Thyroid gland (tissue), 4 donors: Measurements from ENCODE around the gene MFAP3. TPM values are rescaled to one million over a fixed set of nuclear protein-coding genes. Genes with fewer than 3 reads are reported as not detected.

Source experiments
- DNase-seq, 2 donors: peaks; one replicate each; pipeline ENCODE4 v3.0.0-alpha.2; 2019
- H3K27ac ChIP-seq, 3 donors: fragments of 200-600 bp; sonication (generic); 1 replicate in 2 of 3; 2 replicates in 1 of 3; pipeline ENCODE4 v1.5.1; 2016 to 2019; ENCODE audit warnings: mild to moderate bottlenecking in 1 of 3, moderate library complexity in 1 of 3
- H3K27me3 ChIP-seq: fragments of 200-600 bp; sonication (generic); one replicate; pipeline ENCODE4 v1.5.1; 2019
- H3K36me3 ChIP-seq, 2 donors: fragments of 200-600 bp; sonication (generic); one replicate each; pipeline ENCODE4 v1.5.1; 2016 to 2019
- H3K4me1 ChIP-seq, 2 donors: fragments of 200-600 bp; sonication (generic); one replicate each; pipeline ENCODE4 v1.5.1; 2017 to 2019
- H3K4me3 ChIP-seq, 3 donors: fragments of 200-600 bp; sonication (generic); replicated peaks in 1 of 3; 1 replicate in 2 of 3; 2 replicates in 1 of 3; pipeline ENCODE4 v1.5.1; 2016; ENCODE audit warnings: mild to moderate bottlenecking in 1 of 3
- H3K9me3 ChIP-seq: fragments of 200-600 bp; sonication (generic); one replicate; pipeline ENCODE4 v1.5.1; 2017
- POLR2A ChIP-seq, 2 donors: fragments of 450-650 bp; IDR thresholded peaks; one replicate each; pipeline ENCODE4 v1.6.1; 2017; ENCODE audit warnings: antibody characterized with exemption in 2 of 2, mild to moderate bottlenecking in 2 of 2, moderate library complexity in 1 of 2
- WGBS, 2 donors: methylation state at CpG; one replicate each; pipeline ENCODE4 v1.1.5; 2017; 5-methylcytosine and 5-hydroxymethylcytosine counted together
- intact Hi-C: fragments of 100-400 bp; cut with DNase I; formaldehyde crosslinking; loops from one replicate; pipeline ENCODE4 v1.15.1; 2023
- total RNA-seq, 4 donors: library from RNA; depleted of rRNA; stranded (reverse); fragments of >200 nt; gene quantifications; one replicate each; pipeline ENCODE4 v1.2.3, GENCODE V29; 2016
- TF ChIP-seq, protein P1 (sequence below), 6 experiments: fragments of 200-600 bp in 3 of 6; fragments of 450-650 bp in 3 of 6; sonication (generic) in 3 of 6; IDR thresholded peaks; one replicate each; pipeline ENCODE4 v1.5.1; 2016 to 2019; ENCODE audit warnings: antibody characterized with exemption in 6 of 6, mild to moderate bottlenecking in 2 of 6, inconsistent platforms in 1 of 6, moderate library complexity in 1 of 6

MFAP3 gene
- total RNA-seq, 4 donors from 2014 or later: 47.4 to 72.4 (median 59.4) TPM

DNA sequence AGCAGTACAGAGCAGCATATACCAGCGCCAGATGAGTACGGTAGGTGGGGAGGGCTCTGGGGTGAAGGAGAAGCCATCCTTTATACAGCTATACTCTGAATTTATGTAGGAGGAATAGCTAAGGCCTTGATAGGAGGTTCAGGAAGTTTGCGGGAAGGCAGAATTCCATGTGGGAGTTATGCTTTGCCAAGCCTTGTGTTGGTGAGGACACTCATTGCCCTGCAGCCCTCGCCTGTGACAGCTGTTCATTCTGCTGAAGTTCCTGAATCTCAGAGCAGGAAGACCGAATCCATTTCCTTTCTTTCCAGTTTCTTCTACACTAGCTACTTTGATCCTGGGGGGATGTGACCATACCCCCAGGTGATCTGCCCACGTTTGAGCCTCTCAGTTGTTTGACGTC, 7.7 kb downstream of the MFAP3 start:
- 82 to 89% methylated on average over 7 of the region's 7 CpGs for WGBS, 2 donors

DNA sequence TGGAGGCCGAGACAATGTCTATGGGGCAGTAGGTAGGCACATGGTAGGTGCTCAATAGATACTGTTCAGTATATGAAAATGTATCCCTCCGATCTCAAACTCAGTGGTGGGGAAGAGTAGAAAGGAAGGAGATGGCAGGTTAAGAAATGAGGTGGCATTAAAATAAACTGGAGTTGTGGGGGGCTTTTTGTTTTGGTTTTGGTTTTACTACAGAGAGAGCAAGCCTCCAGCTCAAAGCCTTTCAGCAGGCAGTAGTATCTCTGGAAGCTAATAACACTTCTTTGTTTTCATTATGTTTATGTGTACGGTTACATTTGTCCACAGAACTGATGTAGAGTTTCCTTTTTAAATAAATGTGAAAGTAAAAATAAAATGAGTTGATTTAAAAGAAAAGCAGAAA, 8.6 kb downstream of the MFAP3 start:
- no peaks in the 10 kb centered on the region for H3K9me3 ChIP-seq
- H3K4me1 ChIP-seq: no peaks in the 10 kb centered on the region
- H3K27ac ChIP-seq: no peak overlapping the region
- no peak for TF ChIP-seq POLR2A (IDR thresholded peaks at IDR 0.05)
- TF ChIP-seq, protein P1, sequence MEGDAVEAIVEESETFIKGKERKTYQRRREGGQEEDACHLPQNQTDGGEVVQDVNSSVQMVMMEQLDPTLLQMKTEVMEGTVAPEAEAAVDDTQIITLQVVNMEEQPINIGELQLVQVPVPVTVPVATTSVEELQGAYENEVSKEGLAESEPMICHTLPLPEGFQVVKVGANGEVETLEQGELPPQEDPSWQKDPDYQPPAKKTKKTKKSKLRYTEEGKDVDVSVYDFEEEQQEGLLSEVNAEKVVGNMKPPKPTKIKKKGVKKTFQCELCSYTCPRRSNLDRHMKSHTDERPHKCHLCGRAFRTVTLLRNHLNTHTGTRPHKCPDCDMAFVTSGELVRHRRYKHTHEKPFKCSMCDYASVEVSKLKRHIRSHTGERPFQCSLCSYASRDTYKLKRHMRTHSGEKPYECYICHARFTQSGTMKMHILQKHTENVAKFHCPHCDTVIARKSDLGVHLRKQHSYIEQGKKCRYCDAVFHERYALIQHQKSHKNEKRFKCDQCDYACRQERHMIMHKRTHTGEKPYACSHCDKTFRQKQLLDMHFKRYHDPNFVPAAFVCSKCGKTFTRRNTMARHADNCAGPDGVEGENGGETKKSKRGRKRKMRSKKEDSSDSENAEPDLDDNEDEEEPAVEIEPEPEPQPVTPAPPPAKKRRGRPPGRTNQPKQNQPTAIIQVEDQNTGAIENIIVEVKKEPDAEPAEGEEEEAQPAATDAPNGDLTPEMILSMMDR (IDR thresholded peaks at IDR 0.05): no peak
- no peak for DNase-seq
- no peaks in the 10 kb centered on the region for H3K27me3 ChIP-seq
- intact Hi-C loops: no loop called here
- H3K4me3 ChIP-seq: no peak overlapping the region
- peaks cover 0 to 3% of the 10 kb centered on the region in 2 donors for H3K36me3 ChIP-seq
- 86 to 94% methylated on average over 3 of the region's 3 CpGs for WGBS, 2 donors

More for the DNA sequence above, 7.7 kb downstream of the MFAP3 start:
- no peak for TF ChIP-seq POLR2A (IDR thresholded peaks at IDR 0.05)
- TF ChIP-seq, protein P1 (IDR thresholded peaks at IDR 0.05): no peak
- intact Hi-C loops: no loop called here
- H3K4me3 ChIP-seq: no peak overlapping the region
- H3K27ac ChIP-seq: no peak overlapping the region
- no peak for DNase-seq
- no peaks in the 10 kb centered on the region for H3K9me3 ChIP-seq
- peaks cover 0 to 3% of the 10 kb centered on the region in 2 donors for H3K36me3 ChIP-seq
- no peaks in the 10 kb centered on the region for H3K4me1 ChIP-seq
- H3K27me3 ChIP-seq: no peaks in the 10 kb centered on the region

DNA sequence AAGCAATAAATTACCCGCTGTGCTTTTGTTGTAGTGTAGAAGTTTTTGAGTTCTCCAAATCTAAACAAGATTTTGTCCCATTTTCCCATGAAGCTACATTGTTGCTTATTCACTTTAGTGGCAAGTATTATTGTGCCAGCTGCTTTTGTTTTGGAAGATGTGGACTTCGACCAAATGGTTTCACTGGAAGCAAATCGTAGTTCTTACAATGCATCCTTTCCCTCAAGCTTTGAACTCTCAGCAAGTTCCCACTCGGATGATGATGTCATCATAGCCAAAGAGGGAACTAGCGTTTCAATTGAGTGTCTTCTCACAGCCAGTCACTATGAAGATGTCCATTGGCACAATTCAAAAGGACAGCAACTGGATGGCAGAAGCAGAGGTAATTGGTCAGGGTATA, 10.9 kb downstream of the MFAP3 start:
- no peak for TF ChIP-seq POLR2A (IDR thresholded peaks at IDR 0.05)
- TF ChIP-seq, protein P1 (IDR thresholded peaks at IDR 0.05): no peak
- Histone ChIP-seq H3K4me1 (no peaks in the 10 kb centered on the region), H3K4me3 (no peak overlapping the region), H3K27ac (no peak overlapping the region), H3K36me3 (peaks cover 9 to 11% of the 10 kb centered on the region in 2 donors), H3K27me3 (no peaks in the 10 kb centered on the region), H3K9me3 (no peaks in the 10 kb centered on the region)
- intact Hi-C loops: no loop called here
- WGBS, 2 donors: 85 to 88% methylated on average over 5 of the region's 5 CpGs
- no peak for DNase-seq

DNA sequence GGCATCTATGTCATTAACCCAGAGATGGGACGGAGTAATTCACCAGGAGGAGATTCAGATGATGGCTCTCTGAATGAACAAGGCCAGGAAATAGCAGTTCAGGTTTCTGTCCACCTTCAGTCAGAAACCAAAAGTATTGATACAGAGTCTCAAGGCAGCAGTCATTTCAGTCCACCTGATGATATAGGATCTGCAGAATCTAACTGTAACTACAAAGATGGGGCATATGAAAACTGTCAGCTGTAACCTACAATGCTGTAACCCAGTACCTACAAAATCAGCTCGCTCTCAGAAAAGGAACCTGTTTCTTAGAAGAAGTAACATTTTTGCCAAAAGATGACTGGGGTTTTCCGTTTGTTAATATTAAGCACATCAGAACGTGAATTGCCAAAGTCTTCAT, 14.7 kb downstream of the MFAP3 start:
- TF ChIP-seq, protein P1 (IDR thresholded peaks at IDR 0.05): no peak
- TF ChIP-seq POLR2A (IDR thresholded peaks at IDR 0.05): no peak
- H3K4me1 ChIP-seq: no peaks in the 10 kb centered on the region
- 91 to 97% methylated on average over 4 of the region's 4 CpGs for WGBS, 2 donors
- H3K27ac ChIP-seq: no peak overlapping the region
- H3K27me3 ChIP-seq: no peaks in the 10 kb centered on the region
- H3K36me3 ChIP-seq: peaks cover 9 to 11% of the 10 kb centered on the region in 2 donors
- intact Hi-C loops: no loop called here
- no peak overlapping the region for H3K4me3 ChIP-seq
- H3K9me3 ChIP-seq: no peaks in the 10 kb centered on the region
- DNase-seq: no peak

DNA sequence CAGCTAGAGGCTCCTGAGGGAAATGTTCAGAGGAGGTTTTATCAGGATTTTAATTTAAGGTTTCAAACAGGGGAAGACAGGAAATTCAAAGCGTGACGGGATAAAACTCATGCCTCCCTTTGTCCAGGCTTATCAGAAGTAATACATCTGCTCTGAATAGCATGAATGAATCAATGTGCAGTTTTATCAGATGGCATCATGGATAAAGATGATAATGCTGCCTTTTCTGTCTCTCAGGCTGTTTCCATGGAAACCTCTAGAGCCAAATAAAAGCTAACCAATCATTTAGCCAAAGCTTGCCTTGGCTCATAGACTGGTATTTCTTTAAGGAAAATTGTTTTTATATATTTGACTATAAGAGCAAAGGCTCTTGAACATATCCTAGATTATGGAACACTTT, 16.4 kb downstream of the MFAP3 start:
- WGBS, 2 donors: 80 to 94% methylated on average over 2 of the region's 2 CpGs
- no peak for DNase-seq
- intact Hi-C loops: no loop called here
- H3K27ac ChIP-seq: no peak overlapping the region
- no peaks in the 10 kb centered on the region for H3K9me3 ChIP-seq
- H3K27me3 ChIP-seq: no peaks in the 10 kb centered on the region
- peaks cover 9 to 11% of the 10 kb centered on the region in 2 donors for H3K36me3 ChIP-seq
- TF ChIP-seq, protein P1 (IDR thresholded peaks at IDR 0.05): no peak
- TF ChIP-seq POLR2A (IDR thresholded peaks at IDR 0.05): no peak
- no peaks in the 10 kb centered on the region for H3K4me1 ChIP-seq
- no peak overlapping the region for H3K4me3 ChIP-seq
